Measurements from ENCODE around the gene MORN4.

The MORN4 gene

DNA sequence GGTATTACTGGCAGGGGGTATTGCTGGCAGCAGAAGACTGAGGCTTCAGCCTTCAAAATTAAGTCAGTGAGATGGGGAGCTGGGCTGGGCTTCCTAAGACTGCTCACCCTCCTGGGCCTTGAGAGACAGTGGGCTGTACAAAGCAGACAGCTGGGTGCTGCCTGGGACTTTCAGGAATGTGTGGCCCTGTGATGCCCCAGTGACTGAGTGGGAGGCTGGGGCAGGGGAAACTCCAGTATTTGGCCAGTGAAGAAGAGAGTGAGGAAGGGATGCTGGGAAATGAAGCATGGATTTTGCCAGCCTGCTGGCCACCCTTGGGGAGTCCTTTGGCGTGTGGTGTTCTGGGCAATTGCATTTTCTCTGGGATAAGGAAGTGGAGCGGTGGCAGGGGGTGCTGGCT is 60.3 kb downstream of the MORN4 start:
- no peak for DNase-seq (ENCODE audit: low read depth)

DNA sequence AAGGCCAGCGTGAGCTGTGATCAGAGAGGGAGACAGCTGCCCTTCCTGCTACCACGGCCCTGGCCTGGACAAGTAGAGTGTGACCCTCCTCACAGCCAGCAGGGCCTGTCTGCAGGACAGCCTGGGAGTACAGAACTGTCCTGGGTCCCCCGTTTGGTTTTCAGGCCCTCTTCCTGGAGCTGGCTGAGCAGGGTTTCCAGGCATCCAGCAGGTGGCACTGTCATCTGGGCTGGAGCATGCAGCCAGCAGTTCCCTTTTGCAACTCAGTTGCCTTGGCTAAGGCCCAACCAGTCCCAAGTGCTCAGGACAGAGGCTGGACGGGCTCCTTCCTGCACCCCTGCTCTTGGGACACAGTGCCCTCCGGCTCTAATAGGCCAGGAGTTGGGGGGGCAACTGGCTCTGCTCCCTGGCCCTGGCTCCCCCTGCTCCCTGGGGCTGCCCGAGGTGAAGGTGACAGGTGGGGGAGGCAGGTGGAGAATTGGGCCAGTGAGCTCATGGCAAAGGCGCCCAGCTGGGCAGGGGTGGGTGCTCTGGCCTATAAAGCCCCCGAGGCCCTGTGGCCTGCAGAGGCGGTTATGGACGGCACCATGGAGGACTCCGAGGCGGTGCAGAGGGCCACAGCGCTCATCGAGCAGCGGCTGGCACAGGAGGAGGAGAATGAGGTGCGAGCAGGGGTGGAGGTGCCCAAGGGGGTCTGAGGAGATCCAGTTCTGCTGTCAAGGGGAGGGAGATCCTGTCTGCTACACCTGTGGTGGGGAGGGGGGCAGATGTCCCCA is 60.9 kb downstream of the MORN4 start, which contains the start of gene ANKRD2:
Gene ANKRD2 (plus strand): TSS at position 566 of the 776 bp plus-strand sequence. CDS start 10 bp downstream, at position 576.
- peak; percentile 44 for DNase-seq (ENCODE audit: low read depth)

DNA sequence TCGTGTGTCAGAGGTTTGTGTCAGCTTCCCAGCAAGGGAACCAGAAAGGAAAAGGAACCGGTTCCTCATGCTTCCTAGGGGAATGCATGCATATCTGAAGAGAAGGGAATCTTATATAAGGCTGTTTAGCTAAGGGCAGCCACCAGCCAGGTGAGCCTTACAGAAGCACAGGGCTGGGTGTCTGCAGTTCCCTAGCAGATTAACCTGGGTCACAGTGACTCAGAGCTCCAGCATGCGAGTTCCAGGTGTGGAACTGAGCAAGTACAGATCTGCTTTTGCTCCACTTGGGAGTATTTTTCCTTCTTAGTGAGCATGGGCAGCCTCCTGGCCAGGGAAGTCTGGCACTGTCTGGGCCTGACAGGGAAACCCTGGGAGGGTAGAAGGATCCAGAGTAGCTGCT is 61.7 kb downstream of the MORN4 start:
- no peak for DNase-seq (ENCODE audit: low read depth)

DNA sequence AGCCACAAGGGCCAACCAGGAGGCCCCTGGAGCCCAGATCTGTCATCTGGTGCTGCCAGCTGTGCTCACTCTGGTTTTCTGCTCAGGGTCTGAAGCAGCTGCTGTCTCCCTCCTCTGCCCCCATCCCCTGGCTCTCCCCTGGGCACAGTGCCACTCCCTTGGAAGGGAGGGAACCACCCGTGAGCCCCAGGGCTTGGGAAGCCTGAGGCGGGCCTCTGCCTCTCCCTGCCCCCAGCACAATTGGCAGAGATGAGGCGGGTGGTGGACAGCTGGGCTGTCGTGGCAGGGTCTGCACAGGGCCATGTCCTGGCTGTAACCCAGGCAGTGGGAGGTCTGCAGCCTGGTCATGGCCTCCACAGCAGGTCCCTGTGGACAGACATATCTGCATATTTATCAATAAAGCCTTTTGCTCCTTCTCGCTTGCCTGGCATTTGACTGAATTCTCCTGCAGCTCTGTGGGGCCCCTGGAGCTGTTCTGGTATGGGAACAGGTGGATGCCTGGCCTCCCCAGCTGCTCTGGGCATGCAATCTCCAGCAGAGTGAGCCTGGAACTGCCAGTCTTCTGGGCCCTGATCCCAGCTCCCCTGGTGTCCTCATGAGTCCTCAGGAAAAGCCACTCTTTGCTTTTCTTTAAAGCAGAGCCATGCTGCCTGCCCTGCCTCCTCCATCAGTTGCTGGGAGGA is 62.4 kb downstream of the MORN4 start:
- DNase-seq (ENCODE audit: low read depth): no peak

DNA sequence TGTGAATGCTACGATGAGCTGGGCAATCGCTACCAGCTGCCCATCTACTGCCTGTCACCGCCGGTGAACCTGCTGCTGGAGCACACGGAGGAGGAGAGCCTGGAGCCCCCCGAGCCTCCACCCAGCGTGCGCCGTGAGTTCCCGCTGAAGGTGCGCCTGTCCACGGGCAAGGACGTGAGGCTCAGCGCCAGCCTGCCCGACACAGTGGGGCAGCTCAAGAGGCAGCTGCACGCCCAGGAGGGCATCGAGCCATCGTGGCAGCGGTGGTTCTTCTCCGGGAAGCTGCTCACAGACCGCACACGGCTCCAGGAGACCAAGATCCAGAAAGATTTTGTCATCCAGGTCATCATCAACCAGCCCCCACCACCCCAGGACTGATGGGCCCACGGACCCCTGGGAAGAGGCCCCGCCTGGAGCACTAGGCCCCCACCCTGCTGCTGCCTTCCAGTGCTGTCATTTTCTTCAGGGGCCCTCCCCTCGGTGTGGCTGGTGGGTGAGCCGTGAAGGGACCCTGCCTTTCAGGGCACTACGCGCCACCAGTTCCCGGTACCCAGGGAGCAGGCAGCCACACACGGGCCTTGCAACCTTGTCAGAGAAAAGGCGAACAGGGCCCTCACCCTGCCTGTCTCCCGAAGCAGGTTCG is 63.0 kb downstream of the MORN4 start:
- DNase-seq (ENCODE audit: low read depth): no peak

DNA sequence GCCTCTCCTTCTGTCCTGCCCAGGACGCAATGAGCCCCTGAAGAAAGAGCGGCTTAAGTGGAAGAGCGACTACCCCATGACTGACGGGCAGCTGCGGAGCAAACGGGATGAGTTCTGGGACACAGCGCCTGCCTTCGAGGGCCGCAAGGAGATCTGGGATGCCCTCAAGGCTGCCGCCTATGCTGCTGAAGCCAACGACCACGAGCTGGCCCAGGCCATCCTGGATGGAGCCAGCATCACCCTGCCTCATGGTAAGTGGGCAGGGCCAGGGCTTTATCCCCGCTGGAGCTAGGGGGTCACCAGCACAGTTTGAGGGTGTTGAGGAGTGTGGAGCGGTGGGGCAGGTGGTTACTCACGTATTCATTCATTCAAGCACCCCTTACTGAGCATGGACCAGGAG is 65.4 kb downstream of the MORN4 start:
- DNase-seq (ENCODE audit: low read depth): no peak

DNA sequence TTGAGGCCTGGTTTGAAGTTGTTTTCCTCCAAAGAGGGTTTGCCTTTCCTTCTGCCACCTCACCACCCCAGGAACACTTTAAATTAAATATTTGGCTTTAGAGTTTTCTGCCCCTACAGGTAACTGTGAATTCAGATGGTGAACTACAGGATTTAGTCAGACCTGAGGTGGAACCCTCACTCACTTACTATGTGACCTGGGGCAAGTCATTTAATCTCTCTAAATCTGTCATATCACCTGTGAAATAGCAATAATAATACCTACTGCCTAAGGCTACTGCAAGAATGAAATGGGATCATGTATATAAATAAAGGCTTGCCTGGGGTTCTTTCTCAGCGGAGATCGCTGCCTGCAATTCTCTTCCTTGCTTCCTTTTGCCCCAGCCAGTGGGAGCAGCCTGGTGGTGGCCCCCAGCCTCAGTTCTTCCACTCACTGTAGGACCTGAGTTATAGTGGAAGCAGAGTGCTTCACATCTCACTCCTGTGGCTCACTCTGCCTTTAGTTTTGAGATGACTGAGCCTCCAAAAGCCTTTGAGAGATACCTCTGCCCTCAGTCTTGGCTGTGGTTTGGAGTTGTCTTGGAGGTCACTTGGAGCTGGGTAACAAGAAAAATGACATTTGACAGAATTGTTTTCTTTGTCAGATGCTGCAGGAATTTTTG is 66.8 kb downstream of the MORN4 start:
- no peak for DNase-seq (ENCODE audit: low read depth)

DNA sequence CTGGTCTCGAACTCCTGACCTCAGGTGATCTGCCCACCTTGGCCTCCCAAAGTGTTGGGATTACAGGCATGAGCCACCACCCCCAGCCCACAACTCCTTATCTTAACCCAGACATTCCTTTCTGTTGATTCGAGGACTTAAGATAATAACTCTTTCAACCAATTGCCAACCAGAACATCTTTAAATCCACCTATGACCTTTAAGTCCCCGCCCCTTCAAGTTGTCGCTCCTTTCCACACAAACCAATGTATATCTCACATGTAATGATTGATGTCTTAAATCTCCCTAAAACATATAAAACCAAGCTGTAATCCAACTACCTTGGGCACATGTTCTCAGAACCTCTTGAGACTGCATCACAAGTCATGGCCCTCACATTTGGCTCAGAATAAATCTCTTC is 68.5 kb downstream of the MORN4 start:
- DNase-seq (ENCODE audit: low read depth): no peak
